NCI-H1436 (cell line): ENCODE measurements around the gene GDF11.
A peak's percentile ranks its signal among the peaks of the same experiment; 100 is the strongest.

Source experiments
- DNase-seq: peaks from one replicate; lab custom pipeline; 2025; lab: John Stamatoyannopoulos, UW

GDF11 gene

GRCh38 chr12:55795950-55796349 lies 53.0 kb downstream of the GDF11 start:
- DNase-seq = no peak

- peak; percentile 32 for DNase-seq
These were observed 54.1 kb downstream of the GDF11 start for GRCh38 chr12:55797068-55797467.

DNA sequence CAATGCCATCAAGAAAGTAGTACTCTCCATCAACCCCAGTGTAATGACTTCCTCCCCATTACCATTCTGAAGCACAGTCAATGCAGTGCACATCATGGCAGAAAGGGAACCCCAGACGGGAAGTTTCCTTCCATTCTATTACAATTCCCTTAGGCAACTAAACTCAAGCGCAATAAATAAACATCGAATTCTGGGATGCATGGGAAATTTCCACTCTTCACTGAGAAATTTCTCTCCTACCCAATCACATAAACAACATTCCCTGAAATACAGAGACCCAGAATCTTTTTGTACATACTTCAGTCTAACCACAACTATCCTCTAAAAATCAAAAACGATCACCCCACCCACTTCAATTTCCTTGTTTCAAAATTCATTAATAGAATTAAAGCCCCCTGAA lies 54.6 kb downstream of the GDF11 start:
- no peak for DNase-seq
